ENCODE results near the gene RAB5A. TPM values are rescaled to one million over a fixed set of nuclear protein-coding genes. Genes with fewer than 3 reads are reported as not detected.
"Not testable (repeated sequence)": the region's sequence is repeated elsewhere in the genome, so short reads cannot be mapped to it uniquely, and the experiment has no call there.

Gene RAB5A
- total RNA-seq, 1 donor = 69.1 TPM

DNA sequence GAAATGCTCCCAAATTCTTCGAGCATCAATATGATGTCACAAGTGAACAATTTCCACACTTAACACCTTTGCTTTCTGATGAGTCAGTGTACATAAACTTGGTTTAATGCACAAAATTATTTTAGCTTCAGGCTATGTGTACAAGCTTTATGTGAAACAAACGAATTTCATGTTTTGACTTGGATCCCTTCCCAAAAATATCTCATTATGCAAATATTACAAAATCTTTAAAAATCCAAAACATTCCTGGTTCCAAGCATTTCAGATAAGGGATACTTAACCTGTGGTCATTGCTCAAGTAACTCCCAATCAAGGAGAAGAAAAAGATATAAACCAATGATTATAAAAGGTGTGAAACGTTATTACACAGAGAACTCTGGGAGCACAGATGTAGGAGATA is 25.2 kb downstream of the RAB5A start:
- no peak overlapping the region for H3K4me2 ChIP-seq (ENCODE audit: insufficient read depth, low read length)
- DNase-seq (ENCODE audit: insufficient read length, low spot score, missing footprints) = no peak
- TF ChIP-seq, protein P1, sequence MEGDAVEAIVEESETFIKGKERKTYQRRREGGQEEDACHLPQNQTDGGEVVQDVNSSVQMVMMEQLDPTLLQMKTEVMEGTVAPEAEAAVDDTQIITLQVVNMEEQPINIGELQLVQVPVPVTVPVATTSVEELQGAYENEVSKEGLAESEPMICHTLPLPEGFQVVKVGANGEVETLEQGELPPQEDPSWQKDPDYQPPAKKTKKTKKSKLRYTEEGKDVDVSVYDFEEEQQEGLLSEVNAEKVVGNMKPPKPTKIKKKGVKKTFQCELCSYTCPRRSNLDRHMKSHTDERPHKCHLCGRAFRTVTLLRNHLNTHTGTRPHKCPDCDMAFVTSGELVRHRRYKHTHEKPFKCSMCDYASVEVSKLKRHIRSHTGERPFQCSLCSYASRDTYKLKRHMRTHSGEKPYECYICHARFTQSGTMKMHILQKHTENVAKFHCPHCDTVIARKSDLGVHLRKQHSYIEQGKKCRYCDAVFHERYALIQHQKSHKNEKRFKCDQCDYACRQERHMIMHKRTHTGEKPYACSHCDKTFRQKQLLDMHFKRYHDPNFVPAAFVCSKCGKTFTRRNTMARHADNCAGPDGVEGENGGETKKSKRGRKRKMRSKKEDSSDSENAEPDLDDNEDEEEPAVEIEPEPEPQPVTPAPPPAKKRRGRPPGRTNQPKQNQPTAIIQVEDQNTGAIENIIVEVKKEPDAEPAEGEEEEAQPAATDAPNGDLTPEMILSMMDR (IDR thresholded peaks at IDR 0.05; ENCODE audit: extremely low read depth, low read depth, low read length) = no peak
- H3K9me3 ChIP-seq (ENCODE audit: low read depth, low read length) = no peaks in the 10 kb centered on the region
- peak overlapping the region; percentile 38 for H3K27ac ChIP-seq (ENCODE audit: low read depth, low read length)
- H2AFZ ChIP-seq (ENCODE audit: low read length) = no peak overlapping the region
- H3K4me1 ChIP-seq (ENCODE audit: insufficient read depth, low read length) = peaks cover 6% of the 10 kb centered on the region
- H4K20me1 ChIP-seq (ENCODE audit: insufficient read depth, low read length) = peaks cover 38% of the 10 kb centered on the region
- peaks cover 20% of the 10 kb centered on the region for H3K36me3 ChIP-seq (ENCODE audit: insufficient read depth, low read length)
- H3K27me3 ChIP-seq (ENCODE audit: insufficient read depth, low read length) = no peaks in the 10 kb centered on the region
- no peak overlapping the region for H3K4me3 ChIP-seq (ENCODE audit: insufficient read depth, low read length)
- peaks cover 72% of the 10 kb centered on the region for H3K79me2 ChIP-seq (ENCODE audit: insufficient read depth, low read length)

DNA sequence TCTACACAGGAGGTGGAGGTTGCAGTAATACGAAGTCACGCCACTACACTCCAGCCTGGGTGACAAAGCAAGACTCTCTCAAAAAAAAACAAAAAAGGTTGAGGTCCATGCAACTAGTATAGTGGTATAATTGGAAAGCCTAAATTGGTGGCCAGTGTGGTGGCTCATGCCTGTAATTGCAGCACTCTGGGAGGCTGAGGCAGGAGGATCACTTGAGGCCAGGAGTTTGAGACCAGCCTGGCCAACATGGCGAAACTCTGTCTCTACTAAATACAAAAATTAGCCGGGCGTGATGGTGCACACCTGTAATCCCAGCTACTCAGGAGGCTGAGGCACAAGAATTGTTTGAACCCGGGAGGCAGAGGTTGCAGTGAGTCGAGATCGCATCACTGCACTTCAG is 42.0 kb downstream of the RAB5A start:
- H3K9me3 ChIP-seq (ENCODE audit: low read depth, low read length); H3K27me3 ChIP-seq (ENCODE audit: insufficient read depth, low read length); H3K4me2 ChIP-seq (ENCODE audit: insufficient read depth, low read length); H3K79me2 ChIP-seq (ENCODE audit: insufficient read depth, low read length); DNase-seq (ENCODE audit: insufficient read length, low spot score, missing footprints); H3K4me1 ChIP-seq (ENCODE audit: insufficient read depth, low read length); H3K4me3 ChIP-seq (ENCODE audit: insufficient read depth, low read length); H4K20me1 ChIP-seq (ENCODE audit: insufficient read depth, low read length); H3K27ac ChIP-seq (ENCODE audit: low read depth, low read length); H2AFZ ChIP-seq (ENCODE audit: low read length): not testable (repeated sequence)
- H3K36me3 ChIP-seq (ENCODE audit: insufficient read depth, low read length) = peaks cover 13% of the 10 kb centered on the region

DNA sequence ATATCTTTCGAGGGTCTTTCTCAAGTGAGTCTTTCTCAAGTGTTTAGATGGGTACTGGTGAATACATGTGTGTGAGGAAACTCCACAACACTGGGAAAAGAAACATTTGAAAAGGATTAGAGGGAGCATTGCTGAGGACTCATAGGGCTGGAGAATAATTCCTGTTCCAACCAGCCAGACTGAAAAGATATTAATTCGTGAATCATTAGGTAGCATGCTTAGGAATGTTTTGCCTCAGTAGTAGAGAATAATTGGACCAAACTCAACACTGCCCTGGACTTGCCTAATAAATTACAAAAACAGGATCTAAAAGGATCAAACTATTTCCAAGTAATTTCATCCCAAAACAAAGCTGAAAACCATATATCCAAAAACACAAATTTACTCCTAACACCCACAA is 47.9 kb downstream of the RAB5A start:
- Histone ChIP-seq H3K36me3 (ENCODE audit: insufficient read depth, low read length) (no peaks in the 10 kb centered on the region), H3K4me3 (ENCODE audit: insufficient read depth, low read length) (no peak overlapping the region), H3K27ac (ENCODE audit: low read depth, low read length) (no peak overlapping the region), H3K4me2 (ENCODE audit: insufficient read depth, low read length) (no peak overlapping the region), H3K4me1 (ENCODE audit: insufficient read depth, low read length) (no peaks in the 10 kb centered on the region), H2AFZ (ENCODE audit: low read length) (no peak overlapping the region), H4K20me1 (ENCODE audit: insufficient read depth, low read length) (no peaks in the 10 kb centered on the region), H3K79me2 (ENCODE audit: insufficient read depth, low read length) (no peaks in the 10 kb centered on the region), H3K27me3 (ENCODE audit: insufficient read depth, low read length) (no peaks in the 10 kb centered on the region), H3K9me3 (ENCODE audit: low read depth, low read length) (no peaks in the 10 kb centered on the region)
- TF ChIP-seq, protein P1 (IDR thresholded peaks at IDR 0.05; ENCODE audit: extremely low read depth, low read depth, low read length) = no peak
- no peak for DNase-seq (ENCODE audit: insufficient read length, low spot score, missing footprints)

DNA sequence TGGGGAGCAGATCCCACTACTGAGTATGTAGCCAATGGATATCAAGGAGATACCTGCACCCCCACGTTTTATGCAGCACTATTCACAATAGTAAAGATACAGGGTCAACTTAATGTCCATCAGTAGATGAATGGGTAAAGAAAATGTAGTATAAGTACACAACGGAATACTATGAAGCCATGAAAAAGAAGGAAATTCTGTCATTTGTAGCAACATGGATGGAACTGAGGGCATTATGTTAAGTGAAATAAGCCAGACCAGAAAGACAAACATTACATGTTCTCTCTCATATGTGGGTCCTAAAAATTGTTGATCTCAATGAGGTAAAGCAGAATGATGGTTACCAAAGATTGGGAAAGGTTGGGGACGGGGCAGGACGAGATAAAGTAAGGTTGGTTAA is 50.6 kb downstream of the RAB5A start:
- TF ChIP-seq, protein P1 (IDR thresholded peaks at IDR 0.05; ENCODE audit: extremely low read depth, low read depth, low read length) = no peak
- DNase-seq (ENCODE audit: insufficient read length, low spot score, missing footprints) = no peak

More for the DNA sequence above, 50.6 kb downstream of the RAB5A start:
- H3K4me2 ChIP-seq (ENCODE audit: insufficient read depth, low read length) = no peak overlapping the region
- no peaks in the 10 kb centered on the region for H3K27me3 ChIP-seq (ENCODE audit: insufficient read depth, low read length)
- H3K4me3 ChIP-seq (ENCODE audit: insufficient read depth, low read length) = no peak overlapping the region
- no peaks in the 10 kb centered on the region for H3K4me1 ChIP-seq (ENCODE audit: insufficient read depth, low read length)
- no peak overlapping the region for H2AFZ ChIP-seq (ENCODE audit: low read length)
- H3K9me3 ChIP-seq (ENCODE audit: low read depth, low read length) = no peaks in the 10 kb centered on the region
- no peaks in the 10 kb centered on the region for H3K36me3 ChIP-seq (ENCODE audit: insufficient read depth, low read length)
- H4K20me1 ChIP-seq (ENCODE audit: insufficient read depth, low read length) = no peaks in the 10 kb centered on the region
- no peaks in the 10 kb centered on the region for H3K79me2 ChIP-seq (ENCODE audit: insufficient read depth, low read length)
- H3K27ac ChIP-seq (ENCODE audit: low read depth, low read length) = no peak overlapping the region

All from osteoblast (primary cell).